Vagina (tissue), 2 donors: ENCODE data around the gene NOTCH3. TPM values are rescaled to one million over a fixed set of nuclear protein-coding genes. Genes with fewer than 3 reads are reported as not detected.
A peak's percentile ranks its signal among the peaks of the same experiment; 100 is the strongest.

Source experiments
- DNase-seq, 2 donors: peaks; one replicate each; pipeline ENCODE4 v3.0.0-alpha.2; 2017; ENCODE audit errors: extremely low spot score in 2 of 2
- H3K27ac ChIP-seq: fragments of 200-600 bp; sonication (generic); one replicate; pipeline ENCODE4 v1.5.1; 2019
- H3K27me3 ChIP-seq: fragments of 200-600 bp; sonication (generic); one replicate; pipeline ENCODE4 v1.5.1; 2019
- H3K36me3 ChIP-seq, 2 donors: fragments of 200-600 bp; sonication (generic); one replicate each; pipeline ENCODE4 v1.5.1; 2017 to 2019
- H3K4me1 ChIP-seq: fragments of 200-600 bp; sonication (generic); one replicate; pipeline ENCODE4 v1.5.1; 2019
- H3K4me3 ChIP-seq, 2 donors: fragments of 200-600 bp; sonication (generic); 1 replicate in 1 of 2; 2 replicates in 1 of 2; pipeline ENCODE4 v1.5.1; 2016 to 2019
- H3K9me3 ChIP-seq: fragments of 200-600 bp; sonication (generic); one replicate; pipeline ENCODE4 v1.5.1; 2019
- CTCF ChIP-seq, 3 experiments: fragments of 450-650 bp in 2 of 3; fragments of 200-600 bp in 1 of 3; sonication (generic) in 1 of 3; IDR thresholded peaks; one replicate each; pipeline ENCODE4 v1.5.1; 2017 to 2019; ENCODE audit warnings: antibody characterized with exemption in 3 of 3, mild to moderate bottlenecking in 2 of 3, moderate library complexity in 2 of 3
- POLR2A ChIP-seq, 2 donors: fragments of 450-650 bp; IDR thresholded peaks; one replicate each; pipeline ENCODE4 v1.6.1; 2017; ENCODE audit warnings: antibody characterized with exemption in 2 of 2, mild to moderate bottlenecking in 2 of 2, moderate library complexity in 2 of 2
- POLR2AphosphoS5 ChIP-seq, 2 donors: sonication (generic); formaldehyde crosslinking; IDR thresholded peaks; one replicate each; pipeline ENCODE4 v1.9.0; 2017; ENCODE audit warnings: antibody characterized with exemption in 2 of 2, mild to moderate bottlenecking in 2 of 2, low read depth in 1 of 2; ENCODE audit not compliant: insufficient read depth in 1 of 2
- intact Hi-C: fragments of 100-400 bp; cut with DNase I; formaldehyde crosslinking; loops from one replicate; pipeline ENCODE4 v1.15.1; 2023
- total RNA-seq: library from RNA; depleted of rRNA; stranded (reverse); fragments of >200 nt; gene quantifications from one replicate; pipeline ENCODE4 v1.2.3, GENCODE V29; 2016

NOTCH3 gene
- total RNA-seq, 1 donor from 2014 or later, result 76.6 TPM

- peak overlapping the region in 1 of 2 donors; percentile 16 for H3K4me3 ChIP-seq
- no peak for TF ChIP-seq POLR2A (IDR thresholded peaks at IDR 0.05)
- no peak for TF ChIP-seq POLR2AphosphoS5 (IDR thresholded peaks at IDR 0.05; ENCODE audit: insufficient read depth in 1 of 2, low read depth in 1 of 2)
- no peak for TF ChIP-seq CTCF (IDR thresholded peaks at IDR 0.05)
- H3K9me3 ChIP-seq, result no peaks in the 10 kb centered on the region
- DNase-seq, result no peak
- peaks cover 0 to 4% of the 10 kb centered on the region in 2 donors for H3K36me3 ChIP-seq
- intact Hi-C loops, result loop anchor here (2.0 kb wide), 1 partner anchor 53 kb away; no protein-coding TSS in a partner anchor
- peak overlapping the region; percentile 84 for H3K27ac ChIP-seq
- H3K4me1 ChIP-seq, result peaks cover 53% of the 10 kb centered on the region
- no peaks in the 10 kb centered on the region for H3K27me3 ChIP-seq
Observed at GRCh38 chr19:15197275-15197941, 3.4 kb downstream of the NOTCH3 start.

GRCh38 chr19:15196360-15197005 is 4.3 kb downstream of the NOTCH3 start:
- peaks cover 0 to 4% of the 10 kb centered on the region in 2 donors for H3K36me3 ChIP-seq
- DNase-seq, result no peak
- no peaks in the 10 kb centered on the region for H3K9me3 ChIP-seq
- TF ChIP-seq POLR2A (IDR thresholded peaks at IDR 0.05) (no peak), POLR2AphosphoS5 (IDR thresholded peaks at IDR 0.05; ENCODE audit: insufficient read depth in 1 of 2, low read depth in 1 of 2) (no peak), CTCF (IDR thresholded peaks at IDR 0.05) (no peak)
- H3K27ac ChIP-seq, result peak overlapping the region; percentile 84
- no peaks in the 10 kb centered on the region for H3K27me3 ChIP-seq
- H3K4me1 ChIP-seq, result peaks cover 53% of the 10 kb centered on the region
- H3K4me3 ChIP-seq, result peak overlapping the region; percentile 39 to 53
- intact Hi-C loops, result loop anchor here (2.0 kb wide), 1 partner anchor 54 kb away; no protein-coding TSS in a partner anchor

- no peak for DNase-seq
- Histone ChIP-seq H3K4me1 (peaks cover 53% of the 10 kb centered on the region), H3K4me3 (peak overlapping the region; percentile 39 to 53), H3K9me3 (no peaks in the 10 kb centered on the region), H3K27ac (peak overlapping the region; percentile 84), H3K27me3 (no peaks in the 10 kb centered on the region), H3K36me3 (peaks cover 0 to 11% of the 10 kb centered on the region in 2 donors)
- no peak for TF ChIP-seq POLR2A (IDR thresholded peaks at IDR 0.05)
- TF ChIP-seq POLR2AphosphoS5 (IDR thresholded peaks at IDR 0.05; ENCODE audit: insufficient read depth in 1 of 2, low read depth in 1 of 2), result peak in 1 of 2 donors; percentile 9
- no peak for TF ChIP-seq CTCF (IDR thresholded peaks at IDR 0.05)
- intact Hi-C loops, result loop anchor here (2.0 kb wide), 1 partner anchor 55 kb away; no protein-coding TSS in a partner anchor
Observed at GRCh38 chr19:15195371-15196334, 5.1 kb downstream of the NOTCH3 start.

- DNase-seq, result no peak
- no peaks in the 10 kb centered on the region for H3K27me3 ChIP-seq
- H3K4me1 ChIP-seq, result peaks cover 50% of the 10 kb centered on the region
- H3K9me3 ChIP-seq, result no peaks in the 10 kb centered on the region
- H3K36me3 ChIP-seq, result peaks cover 0 to 11% of the 10 kb centered on the region in 2 donors
- no peak for TF ChIP-seq POLR2AphosphoS5 (IDR thresholded peaks at IDR 0.05; ENCODE audit: insufficient read depth in 1 of 2, low read depth in 1 of 2)
- no peak for TF ChIP-seq CTCF (IDR thresholded peaks at IDR 0.05)
- intact Hi-C loops, result no loop called here
- H3K27ac ChIP-seq, result peak overlapping the region; percentile 84
- peak overlapping the region; percentile 39 to 53 for H3K4me3 ChIP-seq
Observed at GRCh38 chr19:15194938-15195337, 5.9 kb downstream of the NOTCH3 start.
